ENCODE measurements around the gene HDGF. TPM values are rescaled to one million over a fixed set of nuclear protein-coding genes. Genes with fewer than 3 reads are reported as not detected.

The HDGF gene
- total RNA-seq, 2 donors from 2014 or later = 75.3 to 100 TPM

DNA sequence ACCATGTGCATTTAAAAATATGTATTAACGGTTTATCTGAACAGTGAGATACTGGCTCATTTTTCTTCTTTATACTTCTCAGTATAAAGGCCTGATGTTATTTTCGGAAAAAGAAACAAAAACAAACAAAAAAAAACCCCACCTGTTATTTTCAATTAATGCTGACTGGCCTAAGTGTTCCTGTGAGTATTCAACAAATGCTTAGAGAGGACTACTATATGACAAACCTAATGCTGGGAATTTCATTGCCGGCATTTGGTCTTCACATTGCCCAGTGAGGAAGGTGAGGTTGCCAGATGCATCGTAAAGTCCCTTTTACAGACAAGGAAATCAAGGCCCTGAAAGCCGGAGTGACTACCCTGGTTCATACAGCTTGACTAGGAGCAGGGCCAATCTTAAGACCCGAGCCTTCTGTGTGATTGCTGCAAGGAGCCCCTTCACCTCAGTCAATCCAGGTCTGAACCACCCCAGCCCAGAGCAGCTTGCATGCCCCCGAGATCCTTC lies 11.2 kb downstream of the HDGF start:
- DNase-seq (no peak), ATAC-seq (no peak)
- Mint-ChIP-seq H3K27ac (peak overlapping the region; percentile 96), H3K36me3 (ENCODE audit: low read depth) (peaks cover 9% of the 10 kb centered on the region), H3K4me3 (peak overlapping the region; percentile 97), H3K27me3 (no peaks in the 10 kb centered on the region), H3K4me1 (peaks cover 19% of the 10 kb centered on the region)
- no peaks in the 10 kb centered on the region for H3K9me3 ChIP-seq (ENCODE audit: control insufficient read depth, low read length, poor library complexity, severe bottlenecking)

DNA sequence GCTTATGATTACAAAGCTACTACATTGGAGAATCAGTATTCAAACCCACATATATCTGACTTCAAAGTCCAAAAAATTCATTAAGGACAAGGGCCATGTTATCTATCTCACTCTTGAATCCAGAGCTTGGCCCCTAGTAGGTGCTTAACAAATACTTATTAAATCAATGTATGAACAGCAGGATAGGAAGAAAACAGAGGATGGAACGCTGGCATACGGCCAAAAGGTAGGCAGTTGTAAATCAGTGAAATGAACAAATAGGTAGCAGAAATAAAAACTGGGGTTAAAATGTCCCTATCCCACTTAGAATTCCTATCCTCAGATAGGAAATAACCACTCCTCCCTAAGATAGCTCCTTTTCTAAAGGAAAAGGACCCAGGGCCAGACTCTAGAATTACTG lies 12.6 kb downstream of the HDGF start:
- no peaks in the 10 kb centered on the region for H3K9me3 ChIP-seq (ENCODE audit: control insufficient read depth, low read length, poor library complexity, severe bottlenecking)
- H3K27ac Mint-ChIP-seq = no peak overlapping the region
- peaks cover 16% of the 10 kb centered on the region for H3K4me1 Mint-ChIP-seq
- H3K4me3 Mint-ChIP-seq = peak overlapping the region; percentile 39
- ATAC-seq (no peak), DNase-seq (no peak)
- H3K36me3 Mint-ChIP-seq (ENCODE audit: low read depth) = peaks cover 7% of the 10 kb centered on the region
- no peaks in the 10 kb centered on the region for H3K27me3 Mint-ChIP-seq

DNA sequence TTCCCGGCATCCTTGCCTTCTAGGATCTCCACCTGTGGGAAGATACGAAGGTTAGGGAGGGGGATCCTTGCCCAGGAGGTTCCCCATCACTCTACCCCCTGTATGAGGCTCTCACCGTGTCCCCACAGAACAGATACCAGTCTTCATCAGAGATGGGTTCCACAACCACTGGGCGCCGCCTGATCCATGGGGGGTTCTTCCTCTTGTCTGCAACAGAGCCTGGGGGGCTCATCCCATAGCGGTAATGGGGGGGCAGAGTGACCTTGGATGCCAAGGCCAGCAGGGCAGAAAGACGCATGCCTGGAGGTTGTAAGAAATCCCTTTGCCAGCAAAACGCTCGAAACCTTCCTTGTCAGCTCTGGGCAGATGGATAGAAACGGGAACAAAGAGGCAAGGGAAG lies 13.1 kb downstream of the HDGF start:
- Mint-ChIP-seq H3K27ac (no peak overlapping the region), H3K4me3 (no peak overlapping the region), H3K4me1 (peaks cover 16% of the 10 kb centered on the region), H3K27me3 (no peaks in the 10 kb centered on the region), H3K36me3 (ENCODE audit: low read depth) (peaks cover 3% of the 10 kb centered on the region)
- DNase-seq (no peak), ATAC-seq (no peak)
- H3K9me3 ChIP-seq (ENCODE audit: control insufficient read depth, low read length, poor library complexity, severe bottlenecking) = no peaks in the 10 kb centered on the region

DNA sequence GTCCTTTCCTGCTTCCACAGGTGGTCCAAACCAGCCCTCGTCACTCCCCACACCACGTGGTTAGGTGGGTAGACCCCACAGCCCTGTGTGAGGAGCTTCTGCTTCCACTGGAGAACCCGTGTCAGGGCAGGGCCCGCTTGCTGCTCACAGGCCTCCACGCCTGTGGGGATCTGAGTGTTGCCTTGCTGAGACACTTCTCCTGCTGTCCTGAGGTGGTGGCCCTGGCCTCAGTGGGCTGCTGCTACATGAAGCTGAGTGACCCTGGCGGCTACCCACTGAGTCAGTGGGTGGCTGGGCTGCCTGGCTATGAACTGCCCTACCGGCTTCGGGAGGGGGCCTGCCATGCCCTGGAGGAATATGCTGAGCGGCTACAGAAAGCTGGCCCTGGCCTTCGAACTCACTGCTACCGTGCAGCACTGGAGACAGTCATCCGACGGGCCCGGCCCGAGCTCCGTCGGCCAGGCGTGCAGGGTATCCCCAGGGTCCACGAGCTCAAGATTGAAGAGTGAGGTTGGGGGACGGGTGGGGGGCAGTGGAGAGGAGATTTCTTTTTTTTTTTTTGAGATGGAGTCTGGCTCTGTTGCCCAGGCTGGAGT lies 17.4 kb downstream of the HDGF start:
- H3K27me3 Mint-ChIP-seq = no peaks in the 10 kb centered on the region
- H3K36me3 Mint-ChIP-seq (ENCODE audit: low read depth) = peaks cover 2% of the 10 kb centered on the region
- no peaks in the 10 kb centered on the region for H3K9me3 ChIP-seq (ENCODE audit: control insufficient read depth, low read length, poor library complexity, severe bottlenecking)
- ATAC-seq (no peak), DNase-seq (no peak)
- peak overlapping the region; percentile 47 for H3K27ac Mint-ChIP-seq
- H3K4me3 Mint-ChIP-seq = no peak overlapping the region
- peaks cover 8% of the 10 kb centered on the region for H3K4me1 Mint-ChIP-seq

DNA sequence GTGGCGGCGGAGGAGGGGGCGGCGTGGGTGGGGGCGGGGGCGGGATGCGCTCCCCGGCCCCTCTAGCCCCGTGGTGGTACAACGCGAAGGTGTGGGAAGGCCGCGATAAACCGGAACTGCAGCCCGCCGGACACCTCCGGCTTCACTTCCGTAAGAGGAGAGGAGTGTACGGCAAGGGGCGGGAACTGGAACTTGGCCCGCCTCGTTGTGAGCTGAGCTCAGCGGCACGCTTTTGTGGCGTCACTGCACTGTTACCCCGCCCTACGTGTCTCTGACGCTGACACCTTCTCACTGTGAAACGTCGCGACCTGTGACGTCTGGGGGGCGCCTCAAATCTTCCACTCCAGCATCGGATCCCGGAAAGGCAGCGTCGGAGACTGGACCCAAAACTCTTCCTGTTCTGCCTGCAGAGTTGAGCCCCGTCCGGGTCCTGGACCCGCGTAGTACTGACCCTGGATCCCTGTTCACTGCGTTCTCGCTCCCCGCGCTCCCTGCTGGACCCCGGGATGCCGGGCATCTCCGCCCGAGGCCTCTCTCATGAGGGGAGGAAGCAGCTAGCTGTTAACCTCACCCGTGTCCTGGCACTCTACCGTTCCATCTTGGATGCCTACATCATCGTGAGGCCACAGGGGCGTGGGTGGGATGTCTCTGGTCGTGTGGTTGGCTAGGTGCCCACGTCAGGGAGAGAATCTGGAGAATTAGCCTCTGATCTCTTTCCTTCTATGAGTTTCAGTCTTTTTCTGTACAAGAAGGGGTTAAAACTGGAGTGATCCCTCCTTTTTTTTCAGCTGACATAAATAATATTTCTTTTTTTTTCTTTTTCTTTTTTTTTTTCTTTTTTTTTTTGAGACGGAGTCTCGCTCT lies 22.6 kb downstream of the HDGF start, which contains the start of gene ISG20L2:
TSS of gene ISG20L2 (minus strand) at position 168 of the 864 bp plus-strand sequence. CDS start 1,114 bp downstream, outside the sequence.
- ATAC-seq = peak; percentile 94
- DNase-seq = peak; percentile 86 to 91 (median 87)
- Mint-ChIP-seq H3K27me3 (no peaks in the 10 kb centered on the region), H3K4me3 (no peak within 1 kb of the TSS), H3K4me1 (peaks cover 12% of the 10 kb centered on the region), H3K36me3 (ENCODE audit: low read depth) (peaks cover 2% of the 10 kb centered on the region), H3K27ac (no peak within 1 kb of the TSS)
- no peaks in the 10 kb centered on the region for H3K9me3 ChIP-seq (ENCODE audit: control insufficient read depth, low read length, poor library complexity, severe bottlenecking)

DNA sequence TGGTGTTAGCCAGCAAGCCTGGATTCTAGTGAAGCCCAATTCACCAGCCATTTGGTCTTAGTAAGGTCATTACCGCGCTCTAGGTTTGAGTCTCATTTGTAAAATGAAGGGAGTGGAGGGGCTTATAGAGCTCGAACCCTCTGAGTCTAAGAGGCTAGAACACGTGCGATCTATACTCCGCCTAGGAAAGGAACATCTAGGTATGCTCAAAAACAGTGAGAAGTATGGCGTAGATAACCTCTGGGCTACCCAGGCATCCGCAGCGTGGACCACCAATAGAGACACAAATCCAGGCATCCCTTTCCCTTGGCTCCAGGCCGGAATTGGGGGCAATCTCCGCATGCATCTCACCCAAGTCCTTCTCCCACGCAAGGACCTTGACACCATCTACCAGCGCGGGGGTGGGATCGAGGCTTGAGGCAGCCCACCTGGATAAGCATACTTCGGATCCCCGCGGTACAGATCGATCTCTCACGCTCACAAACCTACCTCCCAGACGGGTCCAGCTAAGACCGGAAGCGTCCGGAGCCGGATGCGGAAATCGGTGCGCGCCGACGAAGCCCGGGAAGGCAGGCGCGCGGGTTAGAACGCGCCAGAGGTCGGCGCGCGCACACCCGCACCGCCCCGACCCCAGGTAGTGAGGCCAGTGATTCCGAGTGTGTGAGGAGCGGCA lies 23.4 kb downstream of the HDGF start, which contains the start of gene METTL25B:
TSS of gene METTL25B (plus strand) at position 544 of the 673 bp plus-strand sequence. CDS start 636 bp downstream, outside the sequence.
- Mint-ChIP-seq H3K4me1 (peaks cover 17% of the 10 kb centered on the region), H3K36me3 (ENCODE audit: low read depth) (peaks cover 5% of the 10 kb centered on the region), H3K4me3 (no peak within 1 kb of the TSS), H3K27me3 (no peaks in the 10 kb centered on the region), H3K27ac (no peak within 1 kb of the TSS)
- ATAC-seq (peak; percentile 70), DNase-seq (peak in 2 of 3 donors; percentile 59 to 62)
- H3K9me3 ChIP-seq (ENCODE audit: control insufficient read depth, low read length, poor library complexity, severe bottlenecking) = no peaks in the 10 kb centered on the region

DNA sequence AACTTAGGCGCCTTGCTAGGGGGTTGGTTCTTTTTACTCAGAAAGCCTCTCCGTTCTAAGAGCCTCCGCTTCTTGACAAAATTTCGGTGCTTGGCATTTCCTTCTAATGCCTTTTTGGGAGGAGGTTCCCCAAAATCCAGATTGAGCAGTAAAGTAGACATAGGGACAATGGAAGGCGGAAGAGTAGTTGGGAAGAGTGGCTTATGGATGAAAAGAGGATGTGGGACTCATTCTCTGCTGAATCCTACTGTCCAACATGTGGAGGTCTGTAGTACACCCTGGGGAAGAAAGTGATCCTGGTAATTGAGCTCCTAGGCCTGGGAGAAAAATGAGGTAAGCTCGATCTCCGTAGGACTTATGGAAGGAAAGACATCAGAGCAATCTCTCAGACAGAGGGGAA lies 24.0 kb downstream of the HDGF start:
- ATAC-seq = no peak
- Mint-ChIP-seq H3K36me3 (ENCODE audit: low read depth) (peaks cover 3% of the 10 kb centered on the region), H3K4me1 (peaks cover 17% of the 10 kb centered on the region), H3K27ac (no peak overlapping the region), H3K4me3 (no peak overlapping the region), H3K27me3 (no peaks in the 10 kb centered on the region)
- H3K9me3 ChIP-seq (ENCODE audit: control insufficient read depth, low read length, poor library complexity, severe bottlenecking) = no peaks in the 10 kb centered on the region
- DNase-seq = no peak

DNA sequence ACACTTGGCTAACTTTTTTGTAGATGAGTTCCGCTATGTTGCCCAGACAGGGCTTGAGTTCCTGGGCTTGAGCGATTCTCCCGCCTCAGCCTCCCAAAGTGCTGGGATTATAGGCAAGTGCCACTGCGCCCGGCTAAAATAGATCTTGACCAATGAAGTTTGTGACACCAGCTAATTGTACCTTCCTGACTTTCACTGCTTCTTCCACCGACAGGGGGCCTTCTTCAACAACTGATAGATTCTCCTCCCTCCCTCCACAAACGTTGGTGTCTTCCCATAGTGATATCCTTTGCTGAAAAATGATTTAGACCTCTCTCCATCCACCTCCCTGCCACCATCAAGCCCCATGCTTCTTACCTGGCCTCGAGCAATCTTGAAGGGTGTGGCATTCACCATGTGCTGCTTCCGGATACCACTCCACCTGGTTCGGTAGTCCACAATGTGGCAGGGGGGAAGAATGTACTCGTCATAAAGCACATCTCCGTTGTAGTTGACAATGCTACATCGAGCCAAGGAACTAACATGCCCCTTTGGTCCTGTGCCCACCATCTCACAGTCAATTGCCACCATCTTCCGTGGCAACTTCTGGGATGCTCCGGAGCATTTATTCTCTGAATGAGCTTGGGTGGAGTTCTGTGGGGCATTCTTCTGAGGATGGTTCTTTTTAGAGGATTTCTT lies 24.8 kb downstream of the HDGF start:
- Mint-ChIP-seq H3K27me3 (no peaks in the 10 kb centered on the region), H3K4me1 (peaks cover 17% of the 10 kb centered on the region), H3K36me3 (ENCODE audit: low read depth) (peaks cover 3% of the 10 kb centered on the region), H3K27ac (no peak overlapping the region), H3K4me3 (no peak overlapping the region)
- ATAC-seq (no peak), DNase-seq (no peak)
- no peaks in the 10 kb centered on the region for H3K9me3 ChIP-seq (ENCODE audit: control insufficient read depth, low read length, poor library complexity, severe bottlenecking)

DNA sequence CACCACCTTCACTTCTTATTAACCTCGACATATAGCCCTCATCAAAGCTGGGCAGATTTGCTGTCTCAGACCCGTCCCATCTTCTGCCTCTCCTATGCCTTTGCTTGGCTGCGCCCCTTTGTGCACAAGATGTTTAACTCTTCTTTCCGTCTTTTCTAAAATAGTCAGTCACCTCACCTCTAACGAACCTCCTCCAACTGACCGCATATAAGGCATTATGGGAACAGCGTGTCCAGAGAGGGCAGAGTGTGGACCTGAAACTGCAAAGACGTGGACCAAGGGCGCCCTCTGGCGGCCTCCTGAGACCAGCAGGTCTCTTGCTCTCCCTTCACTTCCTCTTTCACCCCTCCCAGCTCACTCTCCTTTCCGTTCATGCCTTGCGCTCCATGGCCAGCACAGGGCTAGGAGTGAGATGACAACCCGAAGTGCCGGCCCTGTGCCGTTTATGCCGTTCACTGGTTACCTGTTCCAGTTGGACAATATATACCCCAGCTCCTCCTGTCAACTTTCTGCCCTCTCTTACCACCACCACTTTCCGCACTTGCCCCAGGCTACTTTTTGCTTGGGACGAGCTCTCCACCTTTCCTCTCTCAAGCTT lies 25.7 kb downstream of the HDGF start:
- Mint-ChIP-seq H3K36me3 (ENCODE audit: low read depth) (peaks cover 3% of the 10 kb centered on the region), H3K4me1 (peaks cover 15% of the 10 kb centered on the region), H3K4me3 (no peak overlapping the region), H3K27me3 (no peaks in the 10 kb centered on the region), H3K27ac (no peak overlapping the region)
- ATAC-seq = peak; percentile 15
- H3K9me3 ChIP-seq (ENCODE audit: control insufficient read depth, low read length, poor library complexity, severe bottlenecking) = no peaks in the 10 kb centered on the region
- peak; percentile 65 to 74 (median 71) for DNase-seq

DNA sequence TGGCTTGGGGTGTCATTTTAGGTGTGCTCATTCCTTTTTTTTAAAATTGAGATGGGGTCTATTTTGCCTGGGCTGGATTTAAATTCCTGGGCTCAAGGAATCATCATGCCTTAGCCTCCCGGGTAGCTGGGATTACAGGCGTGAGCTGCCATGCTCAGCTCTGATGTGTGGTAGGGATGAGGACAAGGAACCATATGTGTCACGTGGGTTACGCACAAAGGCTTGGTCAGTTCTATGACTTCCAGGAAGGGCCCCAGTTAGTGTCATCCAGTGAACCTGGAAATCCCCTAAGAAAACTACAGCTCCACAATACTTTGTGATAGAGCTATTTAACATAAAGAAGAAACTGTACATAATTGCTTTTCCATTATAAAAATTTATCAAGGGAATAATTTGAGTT lies 29.9 kb downstream of the HDGF start:
- no peaks in the 10 kb centered on the region for H3K27me3 Mint-ChIP-seq
- no peak overlapping the region for H3K4me3 Mint-ChIP-seq
- ATAC-seq = no peak
- no peak for DNase-seq
- H3K36me3 Mint-ChIP-seq (ENCODE audit: low read depth) = peaks cover 3% of the 10 kb centered on the region
- peaks cover 9% of the 10 kb centered on the region for H3K4me1 Mint-ChIP-seq
- no peak overlapping the region for H3K27ac Mint-ChIP-seq
- H3K9me3 ChIP-seq (ENCODE audit: control insufficient read depth, low read length, poor library complexity, severe bottlenecking) = no peaks in the 10 kb centered on the region

DNA sequence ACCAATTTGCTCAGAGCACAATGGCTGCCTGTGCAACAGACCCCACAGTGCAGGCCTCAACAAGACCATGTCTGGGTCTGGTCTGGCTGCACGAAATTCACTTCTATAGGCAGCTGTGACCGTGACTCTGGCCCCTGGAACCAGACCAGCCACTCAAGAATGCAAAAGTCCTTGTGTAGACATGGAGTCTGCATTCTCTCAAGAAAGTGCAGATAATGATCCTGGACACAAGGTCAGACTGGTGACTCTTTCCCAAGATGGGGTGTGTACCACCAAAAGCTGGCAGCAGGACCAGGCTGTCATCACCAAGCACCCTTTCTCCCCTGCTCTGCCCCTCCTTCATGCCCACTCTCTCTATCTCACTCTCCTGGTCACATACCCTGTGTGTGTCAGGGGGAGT lies 30.3 kb downstream of the HDGF start:
- DNase-seq (no peak), ATAC-seq (no peak)
- H3K9me3 ChIP-seq (ENCODE audit: control insufficient read depth, low read length, poor library complexity, severe bottlenecking) = no peaks in the 10 kb centered on the region
- Mint-ChIP-seq H3K4me3 (no peak overlapping the region), H3K36me3 (ENCODE audit: low read depth) (peaks cover 3% of the 10 kb centered on the region), H3K27ac (no peak overlapping the region), H3K4me1 (peaks cover 9% of the 10 kb centered on the region), H3K27me3 (no peaks in the 10 kb centered on the region)

DNA sequence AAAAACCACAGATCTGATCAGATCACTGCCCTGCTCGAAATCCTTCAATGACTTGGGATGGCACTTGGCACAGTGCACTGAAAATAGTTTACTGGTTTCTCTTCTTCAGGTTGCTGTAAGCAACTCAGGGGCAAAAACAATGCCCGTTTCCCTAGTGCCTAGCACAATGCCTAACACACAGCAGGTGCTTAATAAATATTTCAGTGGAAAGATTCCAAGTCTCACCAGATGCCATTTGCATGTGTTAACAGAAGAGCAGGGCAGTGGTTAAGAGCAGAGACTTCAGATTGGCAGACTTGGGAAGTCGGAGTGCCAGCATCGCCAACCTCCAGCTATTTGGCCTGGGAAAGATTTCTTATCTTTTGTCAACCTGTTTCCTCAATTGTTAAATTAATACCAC lies 34.1 kb downstream of the HDGF start:
- peaks cover 9% of the 10 kb centered on the region for H3K36me3 Mint-ChIP-seq (ENCODE audit: low read depth)
- peaks cover 9% of the 10 kb centered on the region for H3K4me1 Mint-ChIP-seq
- ATAC-seq (no peak), DNase-seq (no peak)
- H3K27ac Mint-ChIP-seq = no peak overlapping the region
- H3K4me3 Mint-ChIP-seq = no peak overlapping the region
- H3K27me3 Mint-ChIP-seq = no peaks in the 10 kb centered on the region
- H3K9me3 ChIP-seq (ENCODE audit: control insufficient read depth, low read length, poor library complexity, severe bottlenecking) = no peaks in the 10 kb centered on the region

All from T-helper 17 cell (primary cell).